Measurements from ENCODE around the gene ZNF581.

Gene ZNF581

GRCh38 chr19:55650602-55651230, 7.3 kb downstream of the ZNF581 start:
- DNase-seq: no peak

GRCh38 chr19:55651236-55651635, 7.8 kb downstream of the ZNF581 start:
- no peak for DNase-seq

- DNase-seq: no peak
Observed at GRCh38 chr19:55652311-55653128, 9.1 kb downstream of the ZNF581 start.

GRCh38 chr19:55653651-55654322, 10.3 kb downstream of the ZNF581 start:
- peak; percentile 99 to 100 for DNase-seq

GRCh38 chr19:55654323-55654867, 10.9 kb downstream of the ZNF581 start:
- DNase-seq: peak; percentile 100

GRCh38 chr19:55654868-55655647, 11.6 kb downstream of the ZNF581 start, which contains the start of gene U2AF2:
Gene U2AF2 (plus strand): TSS chr19:55655035. CDS start chr19:55655105, 70 bp downstream.
- peak; percentile 96 to 98 for DNase-seq

GRCh38 chr19:55655648-55656040, 12.2 kb downstream of the ZNF581 start:
- DNase-seq: no peak

- no peak for DNase-seq
Observed at GRCh38 chr19:55656552-55656951, 13.1 kb downstream of the ZNF581 start.

- no peak for DNase-seq
Observed at GRCh38 chr19:55656988-55657747, 13.7 kb downstream of the ZNF581 start.

GRCh38 chr19:55658846-55659459, 15.5 kb downstream of the ZNF581 start:
- no peak for DNase-seq

GRCh38 chr19:55659822-55660221, 16.4 kb downstream of the ZNF581 start:
- no peak for DNase-seq

- no peak for DNase-seq
Observed at GRCh38 chr19:55660404-55660803, 17.0 kb downstream of the ZNF581 start.

GRCh38 chr19:55660991-55661390, 17.5 kb downstream of the ZNF581 start:
- no peak for DNase-seq

- DNase-seq: no peak
Observed at GRCh38 chr19:55661826-55662225, 18.4 kb downstream of the ZNF581 start.

- DNase-seq: no peak
Observed at GRCh38 chr19:55663846-55664536, 20.5 kb downstream of the ZNF581 start.

- no peak for DNase-seq
Observed at GRCh38 chr19:55666343-55667005, 23.0 kb downstream of the ZNF581 start.

GRCh38 chr19:55667006-55667381, 23.5 kb downstream of the ZNF581 start:
- DNase-seq: no peak

- DNase-seq: no peak
Observed at GRCh38 chr19:55667511-55667910, 24.1 kb downstream of the ZNF581 start.

GRCh38 chr19:55667958-55668357, 24.5 kb downstream of the ZNF581 start:
- DNase-seq: no peak
